SK-N-SH (cell line): ENCODE measurements around the gene PEX10. TPM values are rescaled to one million over a fixed set of nuclear protein-coding genes. Genes with fewer than 3 reads are reported as not detected.

Experiments used
- CTCF ChIA-PET: fragments of 300-600, 350-600 bp; formaldehyde crosslinking; extraction: SDS; loops from one replicate; lab custom pipeline; 2021; lab: Yijun Ruan, JAX
- POLR2A ChIA-PET: fragments of 350-600 bp; sonication (Branson Sonifier 250); formaldehyde crosslinking; extraction: SDS; loops from one replicate; lab custom pipeline; 2020; ENCODE audit warnings: antibody characterized with exemption, inconsistent platforms; lab: Yijun Ruan, JAX
- DNase-seq: peaks from one replicate; pipeline ENCODE4 v3.0.0; 2012
- H2AFZ ChIP-seq: fragments of 200-600 bp; sonication (generic); 2 replicates; pipeline ENCODE4 v1.8.1; 2016; ENCODE audit warnings: antibody characterized with exemption, mild to moderate bottlenecking, low read depth
- H3F3A ChIP-seq: fragments of 200-600 bp; sonication (generic); replicated peaks from 2 replicates; pipeline ENCODE3; 2016; ENCODE audit warnings: antibody characterized with exemption, mild to moderate bottlenecking; ENCODE audit not compliant: insufficient read depth
- H3K27ac ChIP-seq, 2 experiments: fragments of 200-500 bp in 1 of 2; fragments of 200-600 bp in 1 of 2; sonication (Bioruptor generic) in 1 of 2; sonication (generic), shearing (Covaris generic) in 1 of 2; 2 replicates each; pipeline versions ENCODE4 v1.5.1 to v1.6.1; 2014 to 2016; ENCODE audit warnings: low read depth in 2 of 2, inconsistent platforms in 1 of 2, low read length in 1 of 2, mild to moderate bottlenecking in 1 of 2, mixed read lengths in 1 of 2
- H3K27me3 ChIP-seq: fragments of 200-600 bp; sonication (generic), shearing (Covaris generic); 2 replicates; pipeline ENCODE4 v1.6.1; 2016; ENCODE audit warnings: mixed run types; ENCODE audit not compliant: insufficient read depth
- H3K36me3 ChIP-seq, 2 experiments: fragments of 200-500 bp in 1 of 2; fragments of 200-600 bp in 1 of 2; sonication (Bioruptor generic) in 1 of 2; sonication (generic) in 1 of 2; replicated peaks in 1 of 2; 2 replicates each; pipeline versions ENCODE3 to v1.5.1; 2014 to 2016; ENCODE audit warnings: low read length in 1 of 2, mild to moderate bottlenecking in 1 of 2; ENCODE audit not compliant: insufficient read depth in 2 of 2, control insufficient read depth in 1 of 2
- H3K4me1 ChIP-seq, 2 experiments: fragments of 200-500 bp in 1 of 2; fragments of 200-600 bp in 1 of 2; sonication (Bioruptor generic) in 1 of 2; sonication (generic), shearing (Covaris generic) in 1 of 2; 2 replicates each; pipeline versions ENCODE4 v1.5.1 to v1.6.1; 2014 to 2016; ENCODE audit warnings: low read depth in 1 of 2, low read length in 1 of 2, mixed run types in 1 of 2; ENCODE audit not compliant: insufficient read depth in 2 of 2, control insufficient read depth in 1 of 2
- H3K4me2 ChIP-seq: fragments of 200-600 bp; sonication (generic), shearing (Covaris generic); 2 replicates; pipeline ENCODE4 v1.6.1; 2017; ENCODE audit warnings: mixed run types
- H3K4me3 ChIP-seq, 2 experiments: fragments of 200-500 bp in 1 of 2; fragments of 200-600 bp in 1 of 2; sonication (Bioruptor generic) in 1 of 2; sonication (generic), shearing (Covaris generic) in 1 of 2; 2 replicates each; pipeline versions ENCODE4 v1.5.1 to v1.8.1; 2014 to 2016; ENCODE audit warnings: low read depth in 2 of 2, inconsistent platforms in 1 of 2, low read length in 1 of 2, mild to moderate bottlenecking in 1 of 2, mixed read lengths in 1 of 2, moderate library complexity in 1 of 2
- H3K79me2 ChIP-seq: fragments of 200-600 bp; sonication (generic); 2 replicates; pipeline ENCODE4 v1.8.1; 2017; ENCODE audit warnings: mild to moderate bottlenecking; ENCODE audit not compliant: insufficient read depth
- H3K9ac ChIP-seq: fragments of 200-600 bp; sonication (generic); 2 replicates; pipeline ENCODE4 v1.6.1; 2017; ENCODE audit warnings: mixed run types
- H3K9me2 ChIP-seq: fragments of 200-600 bp; sonication (generic); 2 replicates; pipeline ENCODE4 v1.6.1; 2017; ENCODE audit warnings: mixed run types
- H3K9me3 ChIP-seq: fragments of 200-600 bp; sonication (generic); 2 replicates; pipeline ENCODE4 v1.6.1; 2017; ENCODE audit warnings: mixed run types, mild to moderate bottlenecking, moderate library complexity
- H4K20me1 ChIP-seq: fragments of 200-600 bp; sonication (generic); 2 replicates; pipeline ENCODE4 v1.6.1; 2017; ENCODE audit warnings: mild to moderate bottlenecking, mixed run types; ENCODE audit not compliant: insufficient read depth
- CTCF ChIP-seq: fragments of 200-600 bp; sonication (generic); IDR thresholded peaks from 2 replicates; pipeline ENCODE4 v1.6.1; 2017; ENCODE audit warnings: antibody characterized with exemption, mild to moderate bottlenecking, moderate library complexity
- RCOR1 ChIP-seq: fragments of 150-350 bp; IDR thresholded peaks from 2 replicates; pipeline ENCODE4 v1.6.1; 2017; ENCODE audit warnings: antibody characterized with exemption, low read length
- REST ChIP-seq: IDR thresholded peaks from 2 replicates; pipeline ENCODE4 v1.6.1; 2012; ENCODE audit warnings: mild to moderate bottlenecking, low read depth, low read length, moderate library complexity
- RFX5 ChIP-seq: IDR thresholded peaks from 2 replicates; pipeline ENCODE4 v1.6.1; 2012; ENCODE audit warnings: mild to moderate bottlenecking, improper control_type of control experiment, low read length
- SMC3 ChIP-seq: IDR thresholded peaks from 2 replicates; pipeline ENCODE4 v1.6.1; 2012; ENCODE audit warnings: low read depth, low read length, improper control_type of control experiment
- TCF12 ChIP-seq: IDR thresholded peaks from 2 replicates; pipeline ENCODE4 v1.4.0; 2012
- TEAD4 ChIP-seq: IDR thresholded peaks from 2 replicates; pipeline ENCODE4 v1.4.0; 2012; ENCODE audit warnings: mild to moderate bottlenecking, borderline replicate concordance; ENCODE audit not compliant: insufficient read depth
- ZBTB33 ChIP-seq: IDR thresholded peaks from 2 replicates; pipeline ENCODE4 v1.4.0; 2012; ENCODE audit warnings: low read depth, borderline replicate concordance
- WGBS: methylation state at CpG from one replicate; pipeline ENCODE4 v1.1.6; 2017; ENCODE audit warnings: low lambda C conversion rate; 5-methylcytosine and 5-hydroxymethylcytosine counted together
- polyA plus RNA-seq, 3 experiments: library from polyadenylated mRNA; depleted of rRNA; stranded (reverse); fragments of >200 nt; gene quantifications; 2 replicates each; pipeline ENCODE4 v1.2.3, GENCODE V29; 2012

PEX10 gene
- polyA plus RNA-seq, 1 of the 3 experiments (the other 2 are of a cell fraction) = 28.6 TPM

GRCh38 chr1:2413495-2414296, 1.3 kb upstream of the PEX10 start:
- no peaks in the 10 kb centered on the region for H3K9me3 ChIP-seq
- no peak overlapping the region for H2AFZ ChIP-seq
- H3K4me3 ChIP-seq = peak overlapping the region; percentile 80 to 99
- H3K9ac ChIP-seq = peak overlapping the region; percentile 66; the same call in 1 of the 2 replicates
- H3K9me2 ChIP-seq = no peaks in the 10 kb centered on the region
- H3K27me3 ChIP-seq = peaks cover 12% of the 10 kb centered on the region
- no peak overlapping the region; a peak in 1 of 4 replicates for H3K27ac ChIP-seq
- 81% methylated on average over 11 of the region's 28 CpGs for WGBS
- H3K4me2 ChIP-seq = peak overlapping the region; percentile 91
- peaks cover 19% of the 10 kb centered on the region for H3K79me2 ChIP-seq
- no peaks in the 10 kb centered on the region for H3F3A ChIP-seq
- peaks cover 0 to 11% of the 10 kb centered on the region in 2 experiments for H3K36me3 ChIP-seq
- TF ChIP-seq TCF12 (no peak), ZBTB33 (no peak), RCOR1 (no peak), RFX5 (no peak), TEAD4 (no peak), CTCF (no peak), SMC3 (no peak), REST (no peak)
- TF ChIP-seq, all 33 proteins: peak for 0
- CTCF ChIA-PET = interaction anchor here (0.7 to 4.0 kb wide), 18 partner anchors 10 to 508 kb away, joined by 3 to 44 read pairs (median 3); no protein-coding TSS in a partner anchor
- Histone ChIP-seq H4K20me1 (no peaks in the 10 kb centered on the region), H3K4me1 (peaks cover 7 to 32% of the 10 kb centered on the region in 2 experiments; a peak in 1 of 4 replicates)
- POLR2A ChIA-PET = no interaction called here
- no peak for DNase-seq
